GM18498 (cell line): ENCODE measurements around the gene ANXA2.
"Not testable (repeated sequence)": the region's sequence is repeated elsewhere in the genome, so short reads cannot be mapped to it uniquely, and the experiment has no call there.

Experiments
- ATAC-seq: cut with Tn5 transposase; IDR thresholded peaks from one replicate; pipeline ENCODE4 v1.9.1; 2021; ENCODE audit warnings: mild to moderate bottlenecking, moderate library complexity; ENCODE audit not compliant: unreplicated experiment

The ANXA2 gene

GRCh38 chr15:60397772-60398445 is at the start of gene ANXA2:
Gene ANXA2 (minus strand): TSS chr15:60397986. CDS start chr15:60386075, 11,911 bp downstream.
- ATAC-seq = peak; percentile 77

- no peak for ATAC-seq
Measured at GRCh38 chr15:60444289-60444912, 46.6 kb upstream of the ANXA2 start.

- ATAC-seq = no peak
Measured at GRCh38 chr15:60442763-60443162, 45.0 kb upstream of the ANXA2 start.

GRCh38 chr15:60442031-60442650 is 44.4 kb upstream of the ANXA2 start:
- no peak for ATAC-seq

GRCh38 chr15:60441331-60441730 is 43.5 kb upstream of the ANXA2 start:
- no peak for ATAC-seq

- ATAC-seq = no peak
Measured at GRCh38 chr15:60438646-60439045, 40.9 kb upstream of the ANXA2 start.

- ATAC-seq = no peak
Measured at GRCh38 chr15:60428935-60429334, 31.1 kb upstream of the ANXA2 start.

- no peak for ATAC-seq
Measured at GRCh38 chr15:60426870-60427508, 29.2 kb upstream of the ANXA2 start.

- ATAC-seq = no peak
Measured at GRCh38 chr15:60425461-60425860, 27.7 kb upstream of the ANXA2 start.

GRCh38 chr15:60424006-60424405 is 26.2 kb upstream of the ANXA2 start:
- no peak for ATAC-seq

- ATAC-seq = no peak
Measured at GRCh38 chr15:60423537-60423936, 25.8 kb upstream of the ANXA2 start.

GRCh38 chr15:60421544-60421943 is 23.8 kb upstream of the ANXA2 start:
- ATAC-seq = no peak

GRCh38 chr15:60420203-60420716 is 22.5 kb upstream of the ANXA2 start:
- ATAC-seq = no peak

- no peak for ATAC-seq
Measured at GRCh38 chr15:60419753-60420152, 22.0 kb upstream of the ANXA2 start.

GRCh38 chr15:60418096-60418495 is 20.3 kb upstream of the ANXA2 start:
- no peak for ATAC-seq

GRCh38 chr15:60417112-60417511 is 19.3 kb upstream of the ANXA2 start:
- no peak for ATAC-seq

- no peak for ATAC-seq
Measured at GRCh38 chr15:60416484-60416883, 18.7 kb upstream of the ANXA2 start.

GRCh38 chr15:60414016-60414682 is 16.4 kb upstream of the ANXA2 start:
- ATAC-seq = no peak

- ATAC-seq = no peak
Measured at GRCh38 chr15:60413231-60413824, 15.5 kb upstream of the ANXA2 start.

GRCh38 chr15:60412807-60413206 is 15.0 kb upstream of the ANXA2 start:
- ATAC-seq = not testable (repeated sequence)
